ENCODE data around the gene KCNQ2.

The KCNQ2 gene

GRCh38 chr20:63369724-63370617 lies 102.5 kb downstream of the KCNQ2 start:
- no peak for DNase-seq (ENCODE audit: low read depth in 2 of 2)

GRCh38 chr20:63369024-63369530 lies 103.4 kb downstream of the KCNQ2 start:
- no peak for DNase-seq (ENCODE audit: low read depth in 2 of 2)

- DNase-seq (ENCODE audit: low read depth in 2 of 2), result no peak
Observed at GRCh38 chr20:63368151-63368550, 104.3 kb downstream of the KCNQ2 start.

GRCh38 chr20:63367446-63368055 lies 104.9 kb downstream of the KCNQ2 start:
- DNase-seq (ENCODE audit: low read depth in 2 of 2), result no peak

- DNase-seq (ENCODE audit: low read depth in 2 of 2), result no peak
Observed at GRCh38 chr20:63366390-63367365, 105.8 kb downstream of the KCNQ2 start.

- no peak for DNase-seq (ENCODE audit: low read depth in 2 of 2)
Observed at GRCh38 chr20:63365601-63366389, 106.7 kb downstream of the KCNQ2 start.

GRCh38 chr20:63364801-63365585 lies 107.5 kb downstream of the KCNQ2 start:
- DNase-seq (ENCODE audit: low read depth in 2 of 2), result no peak

GRCh38 chr20:63363981-63364561 lies 108.4 kb downstream of the KCNQ2 start:
- DNase-seq (ENCODE audit: low read depth in 2 of 2), result no peak

GRCh38 chr20:63363013-63363957 lies 109.2 kb downstream of the KCNQ2 start:
- no peak for DNase-seq (ENCODE audit: low read depth in 2 of 2)

GRCh38 chr20:63362436-63363009 lies 109.9 kb downstream of the KCNQ2 start:
- DNase-seq (ENCODE audit: low read depth in 2 of 2), result no peak

- DNase-seq (ENCODE audit: low read depth in 2 of 2), result no peak
Observed at GRCh38 chr20:63361519-63362435, 110.7 kb downstream of the KCNQ2 start.

- no peak for DNase-seq (ENCODE audit: low read depth in 2 of 2)
Observed at GRCh38 chr20:63360850-63361518, 111.5 kb downstream of the KCNQ2 start, which contains the start of gene CHRNA4. TSS of gene CHRNA4 (minus strand) at chr20:63361349. CDS start at chr20:63361165, 184 bp downstream.

- no peak for DNase-seq (ENCODE audit: low read depth in 2 of 2)
Observed at GRCh38 chr20:63359937-63360849, 112.3 kb downstream of the KCNQ2 start.

- no peak for DNase-seq (ENCODE audit: low read depth in 2 of 2)
Observed at GRCh38 chr20:63359164-63359934, 113.1 kb downstream of the KCNQ2 start.

Data from activated CD4-positive, alpha-beta T cell treated with anti-CD3 and anti-CD28 coated beads for 24 hours (primary cell).